K562 (cell line): ENCODE results near the gene LGALS16. TPM values are rescaled to one million over a fixed set of nuclear protein-coding genes. Genes with fewer than 3 reads are reported as not detected.

Experiments used
- ATAC-seq: fragments of 200-7000 bp; cut with Tn5 transposase; 3 replicates; pipeline ENCODE4 v1.9.1; 2020; ENCODE audit warnings: moderate library complexity
- BruUV-seq: library from RNA; stranded (reverse); fragments of 400-500 nt; replicated peaks from 2 replicates; lab custom pipeline; 2021; lab: Mats Ljungman, UMichigan
- CTCF ChIA-PET: fragments of 300-600 bp; formaldehyde crosslinking; extraction: SDS; loops from one replicate; lab custom pipeline; 2021; ENCODE audit warnings: low intra/inter-chr PET ratio; lab: Yijun Ruan, JAX
- POLR2A ChIA-PET: fragments of 300-600, 350-650 bp; sonication (Branson Sonifier 250); formaldehyde crosslinking; extraction: SDS; loops from one replicate; lab custom pipeline; 2021; ENCODE audit warnings: antibody characterized with exemption, inconsistent platforms; lab: Yijun Ruan, JAX
- DNase-seq, 4 experiments: peaks; one replicate each; pipeline versions ENCODE4 v3.0.0 to v3.0.0-alpha.2; 2011 to 2018; ENCODE audit warnings: low spot score in 3 of 4, mixed read lengths in 3 of 4; ENCODE audit errors: extremely low read depth in 1 of 4
- FAIRE-seq: peaks from 2 replicates; lab custom pipeline; 2011; peaks lifted over from hg19 to GRCh38; lab: Jason Lieb, UNC
- H2AFZ ChIP-seq: 2 replicates; pipeline ENCODE4 v1.6.0; 2011; ENCODE audit warnings: low read depth, low read length, control low read depth, inconsistent platforms
- H3K27ac ChIP-seq: fragments of 200-600 bp; 3 replicates; pipeline ENCODE4 v1.8.0; 2011; ENCODE audit warnings: low read depth, mild to moderate bottlenecking, control low read depth, inconsistent platforms, low read length, moderate library complexity, mixed read lengths; ENCODE audit errors: extremely low read depth
- H3K27me3 ChIP-seq, 2 experiments: fragments of 300-600 bp in 1 of 2; 2 replicates in 1 of 2; 3 replicates in 1 of 2; pipeline versions ENCODE4 v1.6.0 to v1.8.0; 2011; ENCODE audit warnings: inconsistent platforms in 2 of 2, low read length in 2 of 2, mild to moderate bottlenecking in 1 of 2, mixed read lengths in 1 of 2, moderate library complexity in 1 of 2; ENCODE audit not compliant: control insufficient read depth in 2 of 2, insufficient read depth in 2 of 2
- H3K36me3 ChIP-seq: fragments of 300-600 bp; 3 replicates; pipeline ENCODE4 v1.8.0; 2011; ENCODE audit warnings: mild to moderate bottlenecking, low read length, inconsistent platforms; ENCODE audit not compliant: control insufficient read depth, insufficient read depth
- H3K4me1 ChIP-seq, 2 experiments: fragments of 200-600 bp in 1 of 2; replicated peaks in 1 of 2; 2 replicates in 1 of 2; 3 replicates in 1 of 2; pipeline versions ENCODE4 v1.5.1 to v1.8.0; 2011; ENCODE audit warnings: inconsistent platforms in 2 of 2, low read length in 2 of 2, mild to moderate bottlenecking in 1 of 2, mixed read lengths in 1 of 2, moderate library complexity in 1 of 2; ENCODE audit not compliant: control insufficient read depth in 2 of 2, insufficient read depth in 2 of 2
- H3K4me2 ChIP-seq: 2 replicates; pipeline ENCODE4 v1.6.1; 2011; ENCODE audit warnings: low read length, control low read depth, inconsistent platforms, mixed read lengths; ENCODE audit not compliant: insufficient read depth
- H3K4me3 ChIP-seq: fragments of 200-600 bp; sonication (generic), shearing (Covaris generic); 2 replicates; pipeline ENCODE4 v1.5.1; 2016; ENCODE audit warnings: control low read depth, inconsistent platforms
- H3K79me2 ChIP-seq: fragments of 200-600 bp; 3 replicates; pipeline ENCODE4 v1.8.0; 2011; ENCODE audit warnings: low read length, inconsistent platforms; ENCODE audit not compliant: control insufficient read depth, insufficient read depth
- H3K9ac ChIP-seq, 2 experiments: 2 replicates each; pipeline versions ENCODE4 v1.6.0 to v1.6.1; 2011; ENCODE audit warnings: low read depth in 2 of 2, low read length in 2 of 2, control low read depth in 1 of 2, inconsistent platforms in 1 of 2, mild to moderate bottlenecking in 1 of 2, mixed read lengths in 1 of 2; ENCODE audit not compliant: insufficient read depth in 1 of 2
- H3K9me1 ChIP-seq: one replicate; pipeline ENCODE4 v1.6.0; 2011; ENCODE audit warnings: inconsistent platforms, mild to moderate bottlenecking, low read length, moderate library complexity; ENCODE audit not compliant: control insufficient read depth, insufficient read depth
- H3K9me3 ChIP-seq: replicated peaks from 2 replicates; pipeline ENCODE4 v1.5.1; 2011; ENCODE audit warnings: low read depth, low read length, inconsistent platforms; ENCODE audit not compliant: control insufficient read depth, insufficient read depth
- H4K20me1 ChIP-seq: replicated peaks from 2 replicates; pipeline ENCODE4 v1.6.1; 2011; ENCODE audit warnings: low read length, inconsistent platforms, mixed read lengths; ENCODE audit not compliant: control insufficient read depth, insufficient read depth
- FOXP1 ChIP-seq: sonication (generic); formaldehyde crosslinking; IDR thresholded peaks from 2 replicates; pipeline ENCODE4 v1.8.0; 2022; ENCODE audit warnings: mild to moderate bottlenecking, missing genetic modification reagents
- GABPB2 ChIP-seq: fragments of 250-450 bp; sonication (Bioruptor Pico); conservative IDR thresholded peaks from 2 replicates; pipeline ENCODE4 v1.5.1; 2021; ENCODE audit warnings: mild to moderate bottlenecking
- MYNN ChIP-seq, 2 experiments: sonication (generic); formaldehyde crosslinking in 1 of 2; IDR thresholded peaks; 2 replicates each; pipeline versions ENCODE4 v1.5.0 to v1.6.1; 2016 to 2020; ENCODE audit warnings: antibody characterized with exemption in 1 of 2, missing genetic modification reagents in 1 of 2
- POLR2AphosphoS5 ChIP-seq: IDR thresholded peaks from 2 replicates; pipeline ENCODE4 v1.6.1; 2011; ENCODE audit warnings: mild to moderate bottlenecking, low read depth, low read length, moderate library complexity; ENCODE audit not compliant: control insufficient read depth, insufficient read depth
- PTRF ChIP-seq: fragments of 450-650 bp; IDR thresholded peaks from 2 replicates; pipeline ENCODE4 v1.6.1; 2016; ENCODE audit warnings: mild to moderate bottlenecking, missing genetic modification characterization, missing compliant biosample characterization
- RUNX1 ChIP-seq: sonication (generic); IDR thresholded peaks from 2 replicates; pipeline ENCODE4 v1.6.1; 2016; ENCODE audit warnings: antibody characterized with exemption, low read depth
- ZBTB17 ChIP-seq: fragments of 450-650 bp; formaldehyde crosslinking; IDR thresholded peaks from 2 replicates; pipeline ENCODE4 v1.4.0; 2020; ENCODE audit warnings: mild to moderate bottlenecking
- ZNF140 ChIP-seq: fragments of 250-450 bp; sonication (Bioruptor Pico); IDR thresholded peaks from 2 replicates; pipeline ENCODE4 v1.8.0; 2021; ENCODE audit warnings: moderate library complexity, mild to moderate bottlenecking, inconsistent platforms
- ZNF75A ChIP-seq: fragments of 450-650 bp; formaldehyde crosslinking; IDR thresholded peaks from 2 replicates; pipeline ENCODE4 v1.4.0; 2020; ENCODE audit warnings: mild to moderate bottlenecking
- WGBS: fragments of 100-300 bp; shearing (Covaris generic); methylation state at CpG from one replicate; pipeline ENCODE4 v1.1.6; 2016; ENCODE audit warnings: low coverage, mixed read lengths; ENCODE audit not compliant: insufficient coverage; ENCODE audit errors: missing lambda C conversion rate; 5-methylcytosine and 5-hydroxymethylcytosine counted together
- in situ Hi-C: fragments of 300-500 bp; cut with MboI; formaldehyde crosslinking; loops from 4 replicates; pipeline ENCODE4 v1.15.0; 2018; ENCODE audit warnings: inconsistent platforms, mixed read lengths
- intact Hi-C: fragments of 100-400 bp; cut with micrococcal nuclease; formaldehyde crosslinking; loops from 2 replicates; pipeline ENCODE4 v1.14.2; 2022
- polyA plus RNA-seq, 8 experiments: library from polyadenylated mRNA; depleted of rRNA in 4 of 8; stranded (reverse) in 5 of 8; unstranded in 3 of 8; fragments of >200 nt; fragmentation: Nextera tagmentation in 2 of 8; fragmentation: Illumina TruSeq in 1 of 8; extraction: Ambion mirVana in 2 of 8; extraction: Trizol in 1 of 8; gene quantifications; 2 replicates each; pipeline versions ENCODE4 v1.2.1 to v1.2.3, GENCODE V29; 2011 to 2014; ENCODE audit warnings: inconsistent platforms in 1 of 8, missing spikeins in 1 of 8
- total RNA-seq, 7 experiments: library from RNA; depleted of rRNA in 6 of 7; stranded (reverse); fragments of >200 nt in 6 of 7; fragmentation: Illumina TruSeq in 2 of 7; extraction: Trizol in 2 of 7; gene quantifications; 2 replicates each; pipeline versions ENCODE4 v1.2.1 to v1.2.3, GENCODE V29; 2011 to 2021; ENCODE audit warnings: low replicate concordance in 1 of 7
- TF ChIP-seq, protein P1 (sequence below): fragments of 450-650 bp; IDR thresholded peaks from 2 replicates; pipeline ENCODE4 v1.6.1; 2016; ENCODE audit warnings: low read depth, mild to moderate bottlenecking, moderate library complexity
- TF ChIP-seq, protein P2 (sequence below), 2 experiments: fragments of 450-650 bp; conservative IDR thresholded peaks; 2 replicates each; pipeline ENCODE4 v1.6.1; 2017; ENCODE audit warnings: mild to moderate bottlenecking in 2 of 2, moderate library complexity in 2 of 2
- TF ChIP-seq, protein P3 (sequence below): sonication (generic); formaldehyde crosslinking; IDR thresholded peaks from 2 replicates; pipeline ENCODE4 v1.8.0; 2022; ENCODE audit warnings: mild to moderate bottlenecking, missing genetic modification reagents
- TF ChIP-seq, protein P4 (sequence below): fragments of 450-650 bp; IDR thresholded peaks from 2 replicates; pipeline ENCODE4 v1.6.1; 2017; ENCODE audit warnings: antibody characterized with exemption
- TF ChIP-seq, protein P5 (sequence below): IDR thresholded peaks from 2 replicates; pipeline ENCODE4 v1.6.1; 2012; ENCODE audit warnings: low read depth, low read length, improper control_type of control experiment, borderline replicate concordance

The LGALS16 gene
- total and polyA plus RNA-seq, 9 of the 15 experiments (the other 6 are each of a cell fraction or from before 2014, with no cell fraction given): not detected

DNA sequence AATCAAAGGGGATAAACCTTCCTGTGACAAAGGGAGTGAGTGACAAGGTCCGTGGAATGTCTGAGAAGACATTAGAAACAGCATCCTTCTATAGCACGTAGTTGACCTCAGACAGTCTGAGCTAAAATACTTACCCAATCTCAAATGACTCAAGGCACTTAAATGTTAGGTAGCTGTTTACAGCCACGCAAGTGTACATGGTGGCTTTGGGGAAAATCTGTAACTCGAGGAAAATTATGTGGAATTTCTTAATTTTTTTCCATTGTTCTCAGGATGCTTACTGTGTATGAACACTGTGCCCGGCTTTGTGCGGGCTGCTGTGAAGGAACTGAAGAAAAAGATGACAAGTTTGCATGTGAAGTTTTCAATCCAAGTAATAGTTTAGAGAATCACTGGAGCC, 48.2 kb upstream of the LGALS16 start:
- no peak for FAIRE-seq
- no peak overlapping the region for H3K27ac ChIP-seq
- peaks cover 16 to 24% of the 10 kb centered on the region in 2 experiments for H3K27me3 ChIP-seq
- H3K79me2 ChIP-seq: no peaks in the 10 kb centered on the region
- in situ Hi-C loops (no loop called here), intact Hi-C loops (no loop called here)
- H3K9me3 ChIP-seq: no peaks in the 10 kb centered on the region
- WGBS: 0% methylated on average over 6 of the region's 6 CpGs
- H3K4me1 ChIP-seq: no peaks in the 10 kb centered on the region
- no TSS peak for BruUV-seq
- H2AFZ ChIP-seq: no peak overlapping the region
- no peak overlapping the region for H3K4me3 ChIP-seq
- H3K4me2 ChIP-seq: no peak overlapping the region
- ATAC-seq: no peak
- H3K9ac ChIP-seq: no peak overlapping the region
- H4K20me1 ChIP-seq: no peaks in the 10 kb centered on the region
- DNase-seq: no peak
- POLR2A ChIA-PET: no interaction called here
- no peaks in the 10 kb centered on the region for H3K36me3 ChIP-seq
- H3K9me1 ChIP-seq: no peaks in the 10 kb centered on the region
- CTCF ChIA-PET: no interaction called here
- TF ChIP-seq, protein P1, sequence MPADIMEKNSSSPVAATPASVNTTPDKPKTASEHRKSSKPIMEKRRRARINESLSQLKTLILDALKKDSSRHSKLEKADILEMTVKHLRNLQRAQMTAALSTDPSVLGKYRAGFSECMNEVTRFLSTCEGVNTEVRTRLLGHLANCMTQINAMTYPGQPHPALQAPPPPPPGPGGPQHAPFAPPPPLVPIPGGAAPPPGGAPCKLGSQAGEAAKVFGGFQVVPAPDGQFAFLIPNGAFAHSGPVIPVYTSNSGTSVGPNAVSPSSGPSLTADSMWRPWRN: no peak
- no peak for TF ChIP-seq GABPB2
- TF ChIP-seq, protein P2, sequence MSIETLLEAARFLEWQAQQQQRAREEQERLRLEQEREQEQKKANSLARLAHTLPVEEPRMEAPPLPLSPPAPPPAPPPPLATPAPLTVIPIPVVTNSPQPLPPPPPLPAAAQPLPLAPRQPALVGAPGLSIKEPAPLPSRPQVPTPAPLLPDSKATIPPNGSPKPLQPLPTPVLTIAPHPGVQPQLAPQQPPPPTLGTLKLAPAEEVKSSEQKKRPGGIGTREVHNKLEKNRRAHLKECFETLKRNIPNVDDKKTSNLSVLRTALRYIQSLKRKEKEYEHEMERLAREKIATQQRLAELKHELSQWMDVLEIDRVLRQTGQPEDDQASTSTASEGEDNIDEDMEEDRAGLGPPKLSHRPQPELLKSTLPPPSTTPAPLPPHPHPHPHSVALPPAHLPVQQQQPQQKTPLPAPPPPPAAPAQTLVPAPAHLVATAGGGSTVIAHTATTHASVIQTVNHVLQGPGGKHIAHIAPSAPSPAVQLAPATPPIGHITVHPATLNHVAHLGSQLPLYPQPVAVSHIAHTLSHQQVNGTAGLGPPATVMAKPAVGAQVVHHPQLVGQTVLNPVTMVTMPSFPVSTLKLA (conservative IDR thresholded peaks at IDR 0.05): no peak
- TF ChIP-seq MYNN (IDR thresholded peaks at IDR 0.05): no peak
- TF ChIP-seq MYNN (CRISPR knock-in tag; IDR thresholded peaks at IDR 0.05): no peak
- no peak for TF ChIP-seq FOXP1 (CRISPR knock-in tag)
- TF ChIP-seq PTRF: no peak
- TF ChIP-seq, protein P3, sequence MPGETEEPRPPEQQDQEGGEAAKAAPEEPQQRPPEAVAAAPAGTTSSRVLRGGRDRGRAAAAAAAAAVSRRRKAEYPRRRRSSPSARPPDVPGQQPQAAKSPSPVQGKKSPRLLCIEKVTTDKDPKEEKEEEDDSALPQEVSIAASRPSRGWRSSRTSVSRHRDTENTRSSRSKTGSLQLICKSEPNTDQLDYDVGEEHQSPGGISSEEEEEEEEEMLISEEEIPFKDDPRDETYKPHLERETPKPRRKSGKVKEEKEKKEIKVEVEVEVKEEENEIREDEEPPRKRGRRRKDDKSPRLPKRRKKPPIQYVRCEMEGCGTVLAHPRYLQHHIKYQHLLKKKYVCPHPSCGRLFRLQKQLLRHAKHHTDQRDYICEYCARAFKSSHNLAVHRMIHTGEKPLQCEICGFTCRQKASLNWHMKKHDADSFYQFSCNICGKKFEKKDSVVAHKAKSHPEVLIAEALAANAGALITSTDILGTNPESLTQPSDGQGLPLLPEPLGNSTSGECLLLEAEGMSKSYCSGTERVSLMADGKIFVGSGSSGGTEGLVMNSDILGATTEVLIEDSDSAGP (CRISPR knock-in tag): no peak
- TF ChIP-seq, protein P4, sequence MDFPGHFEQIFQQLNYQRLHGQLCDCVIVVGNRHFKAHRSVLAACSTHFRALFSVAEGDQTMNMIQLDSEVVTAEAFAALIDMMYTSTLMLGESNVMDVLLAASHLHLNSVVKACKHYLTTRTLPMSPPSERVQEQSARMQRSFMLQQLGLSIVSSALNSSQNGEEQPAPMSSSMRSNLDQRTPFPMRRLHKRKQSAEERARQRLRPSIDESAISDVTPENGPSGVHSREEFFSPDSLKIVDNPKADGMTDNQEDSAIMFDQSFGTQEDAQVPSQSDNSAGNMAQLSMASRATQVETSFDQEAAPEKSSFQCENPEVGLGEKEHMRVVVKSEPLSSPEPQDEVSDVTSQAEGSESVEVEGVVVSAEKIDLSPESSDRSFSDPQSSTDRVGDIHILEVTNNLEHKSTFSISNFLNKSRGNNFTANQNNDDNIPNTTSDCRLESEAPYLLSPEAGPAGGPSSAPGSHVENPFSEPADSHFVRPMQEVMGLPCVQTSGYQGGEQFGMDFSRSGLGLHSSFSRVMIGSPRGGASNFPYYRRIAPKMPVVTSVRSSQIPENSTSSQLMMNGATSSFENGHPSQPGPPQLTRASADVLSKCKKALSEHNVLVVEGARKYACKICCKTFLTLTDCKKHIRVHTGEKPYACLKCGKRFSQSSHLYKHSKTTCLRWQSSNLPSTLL: no peak
- TF ChIP-seq ZNF75A (CRISPR knock-in tag): no peak
- no peak for TF ChIP-seq ZNF140 (CRISPR knock-in tag)
- TF ChIP-seq ZBTB17: no peak
- no peak for TF ChIP-seq RUNX1
- TF ChIP-seq, protein P5, sequence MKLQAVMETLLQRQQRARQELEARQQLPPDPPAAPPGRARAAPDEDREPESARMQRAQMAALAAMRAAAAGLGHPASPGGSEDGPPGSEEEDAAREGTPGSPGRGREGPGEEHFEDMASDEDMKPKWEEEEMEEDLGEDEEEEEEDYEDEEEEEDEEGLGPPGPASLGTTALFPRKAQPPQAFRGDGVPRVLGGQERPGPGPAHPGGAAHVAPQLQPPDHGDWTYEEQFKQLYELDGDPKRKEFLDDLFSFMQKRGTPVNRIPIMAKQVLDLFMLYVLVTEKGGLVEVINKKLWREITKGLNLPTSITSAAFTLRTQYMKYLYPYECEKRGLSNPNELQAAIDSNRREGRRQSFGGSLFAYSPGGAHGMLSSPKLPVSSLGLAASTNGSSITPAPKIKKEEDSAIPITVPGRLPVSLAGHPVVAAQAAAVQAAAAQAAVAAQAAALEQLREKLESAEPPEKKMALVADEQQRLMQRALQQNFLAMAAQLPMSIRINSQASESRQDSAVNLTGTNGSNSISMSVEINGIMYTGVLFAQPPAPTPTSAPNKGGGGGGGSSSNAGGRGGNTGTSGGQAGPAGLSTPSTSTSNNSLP: no peak
- TF ChIP-seq POLR2AphosphoS5: no peak
- TF ChIP-seq, all 486 proteins: peak for 0
